ENCODE measurements around the gene TMEM106C.

TMEM106C gene

GRCh38 chr12:47935184-47935583 lies 28.2 kb upstream of the TMEM106C start:
- TF ChIP-seq CTCF (IDR thresholded peaks at IDR 0.05; ENCODE audit: low read length, missing control alignments): no peak
- H3K4me3 ChIP-seq (replicated peaks; ENCODE audit: low read depth, low read length): no peak overlapping the region
- DNase-seq (ENCODE audit: low read depth): peak; percentile 64

DNA sequence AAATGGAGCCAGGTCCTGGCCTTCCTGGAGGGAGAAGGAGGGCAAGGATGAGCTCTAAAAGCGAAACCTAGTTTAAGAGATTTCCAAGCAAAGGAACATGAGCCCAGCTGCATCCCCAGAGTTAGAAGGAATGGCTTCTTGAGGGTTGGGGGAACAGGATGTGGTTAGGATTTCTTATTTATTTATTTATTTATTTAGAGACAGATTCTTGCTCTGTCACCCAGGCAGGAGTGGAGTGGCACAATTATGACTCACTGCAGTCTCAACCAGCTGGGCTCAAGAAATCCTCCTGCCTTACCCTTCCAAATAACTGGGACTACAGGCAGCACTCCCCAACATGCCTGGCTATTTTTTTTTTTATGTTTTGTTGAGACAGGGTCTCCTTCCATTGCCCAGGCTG lies 25.3 kb upstream of the TMEM106C start:
- TF ChIP-seq CTCF (IDR thresholded peaks at IDR 0.05; ENCODE audit: low read length, missing control alignments): no peak
- DNase-seq (ENCODE audit: low read depth): no peak

DNA sequence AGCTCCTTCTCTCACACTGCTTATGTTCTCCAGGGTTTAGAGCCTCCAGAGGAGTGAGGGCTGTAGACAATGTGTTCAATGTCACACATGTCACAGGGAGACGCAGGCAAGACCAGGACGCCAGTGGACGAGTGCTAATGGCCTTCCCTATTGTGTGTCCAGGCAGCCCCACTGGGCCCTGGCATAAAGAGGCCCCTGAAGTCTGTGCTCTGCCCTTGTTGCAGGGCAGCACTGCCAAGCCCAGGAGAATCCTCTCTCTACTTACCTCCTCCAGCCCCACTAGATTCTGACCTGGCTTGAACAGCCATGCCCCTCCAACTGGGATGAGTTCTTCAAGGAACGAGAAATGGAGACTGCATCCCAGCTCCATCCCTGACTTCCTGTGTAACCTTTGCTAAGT lies 24.8 kb upstream of the TMEM106C start:
- H3K4me3 ChIP-seq (replicated peaks; ENCODE audit: low read depth, low read length): no peak overlapping the region
- TF ChIP-seq CTCF (IDR thresholded peaks at IDR 0.05; ENCODE audit: low read length, missing control alignments): no peak
- no peak for DNase-seq (ENCODE audit: low read depth)

More for the DNA sequence above, 25.3 kb upstream of the TMEM106C start:
- H3K4me3 ChIP-seq (replicated peaks; ENCODE audit: low read depth, low read length): no peak overlapping the region

DNA sequence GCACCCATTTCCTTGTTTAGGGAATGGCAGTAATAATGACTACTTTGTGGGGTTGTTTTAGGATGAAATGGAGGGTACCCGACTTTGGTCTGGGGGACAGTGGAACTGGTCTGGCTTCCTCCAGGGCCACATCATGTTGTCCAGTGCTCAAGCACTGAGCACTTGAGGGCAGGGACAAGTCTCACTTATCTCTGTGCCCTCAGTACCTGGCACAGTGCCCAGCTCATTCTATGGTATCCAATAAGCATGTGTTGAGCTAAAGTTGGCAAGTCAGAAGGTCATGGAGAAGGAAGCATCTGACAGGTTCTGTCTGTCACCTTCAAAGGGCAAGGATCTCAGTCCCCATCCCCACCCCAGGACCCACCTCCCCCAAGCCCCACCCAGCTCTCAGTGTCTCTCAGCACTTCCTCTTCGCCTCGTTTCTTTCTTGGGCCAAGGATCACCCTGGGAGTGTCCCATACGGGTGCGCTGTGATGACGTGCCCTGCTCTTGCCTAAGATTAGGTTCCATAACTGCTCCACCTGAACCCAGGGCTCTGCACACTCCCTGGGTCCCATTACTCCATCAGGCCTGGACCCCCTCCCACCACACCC lies 24.3 kb upstream of the TMEM106C start:
- no peak for DNase-seq (ENCODE audit: low read depth)
- TF ChIP-seq CTCF (IDR thresholded peaks at IDR 0.05; ENCODE audit: low read length, missing control alignments): no peak
- H3K4me3 ChIP-seq (replicated peaks; ENCODE audit: low read depth, low read length): no peak overlapping the region

GRCh38 chr12:47940773-47941474 lies 22.5 kb upstream of the TMEM106C start:
- DNase-seq (ENCODE audit: low read depth): no peak
- no peak for TF ChIP-seq CTCF (IDR thresholded peaks at IDR 0.05; ENCODE audit: low read length, missing control alignments)
- no peak overlapping the region for H3K4me3 ChIP-seq (replicated peaks; ENCODE audit: low read depth, low read length)

- no peak overlapping the region for H3K4me3 ChIP-seq (replicated peaks; ENCODE audit: low read depth, low read length)
- DNase-seq (ENCODE audit: low read depth): no peak
- no peak for TF ChIP-seq CTCF (IDR thresholded peaks at IDR 0.05; ENCODE audit: low read length, missing control alignments)
Measured at GRCh38 chr12:47941475-47941780, 22.0 kb upstream of the TMEM106C start.
